ENCODE results near the gene PTPRE. TPM values are rescaled to one million over a fixed set of nuclear protein-coding genes. Genes with fewer than 3 reads are reported as not detected.

Gene PTPRE
- total RNA-seq, 1 experiment from 2014 or later = 12.3 TPM

DNA sequence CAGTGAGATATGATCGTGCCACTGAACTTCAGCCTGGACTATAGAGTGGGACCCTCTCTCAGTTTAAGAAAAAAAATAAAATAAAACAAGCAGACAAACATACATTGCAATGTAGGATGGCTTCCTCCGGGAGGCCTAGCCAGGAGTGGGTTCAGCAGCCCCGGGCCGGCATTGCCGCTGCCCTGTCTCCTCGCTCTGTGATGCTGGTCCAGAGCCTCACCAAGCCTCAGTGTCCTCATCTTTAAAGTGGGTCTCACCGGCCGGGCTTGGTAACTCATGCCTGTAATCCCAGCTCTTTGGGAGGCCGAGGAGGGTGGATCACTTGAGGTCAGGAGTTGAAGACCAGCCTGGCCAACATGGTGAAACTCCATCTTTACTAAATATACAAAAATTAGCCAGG, 71.6 kb downstream of the PTPRE start:
- H3K4me1 ChIP-seq (ENCODE audit: control insufficient read depth in 1 of 2, insufficient read depth in 2 of 2, low read length in 2 of 2) = peaks cover under 1 to 3% of the 10 kb centered on the region in 2 experiments; a peak in 3 of 4 replicates
- no peak for TF ChIP-seq POLR2AphosphoS5 (IDR thresholded peaks at IDR 0.05; ENCODE audit: low read depth, low read length)
- TF ChIP-seq RAD21 (IDR thresholded peaks at IDR 0.05; ENCODE audit: low read depth) = no peak
- H3K9me3 ChIP-seq (ENCODE audit: control insufficient read depth in 1 of 2, insufficient read depth in 1 of 2, low read depth in 1 of 2, low read length in 2 of 2) = no peaks in the 10 kb centered on the region
- H3K36me3 ChIP-seq (ENCODE audit: control insufficient read depth in 1 of 2, insufficient read depth in 2 of 2, low read length in 2 of 2) = no peaks in the 10 kb centered on the region
- no peaks in the 10 kb centered on the region for H3K27me3 ChIP-seq (ENCODE audit: insufficient read depth, low read length)
- CTCF ChIA-PET = no interaction called here
- ATAC-seq (no peak), DNase-seq (ENCODE audit: low read depth, low spot score) (no peak)
- RAD21 ChIA-PET (ENCODE audit: low non-redundant PET in 1 of 2, low total read pairs in 2 of 2, uncharacterized antibody in 2 of 2, unreplicated experiment in 2 of 2) = no interaction called here
- H3K9ac ChIP-seq (ENCODE audit: low read length) = no peak overlapping the region
- H3K4me2 ChIP-seq (ENCODE audit: low read length) = no peak overlapping the region
- no peaks in the 10 kb centered on the region for H3K79me2 ChIP-seq (ENCODE audit: insufficient read depth, low read length)
- no peaks in the 10 kb centered on the region for H4K20me1 ChIP-seq (ENCODE audit: insufficient read depth)
- intact Hi-C loops (cut with micrococcal nuclease) = no loop called here
- no TSS peak for BruUV-seq (replicated peaks)
- H3K4me3 ChIP-seq (replicated peaks in 1 of 2; ENCODE audit: low read depth in 1 of 2, low read length in 2 of 2) = no peak overlapping the region
- H3K27ac ChIP-seq (ENCODE audit: low read depth, low read length) = no peak overlapping the region
- POLR2A ChIA-PET = no interaction called here
- no peak overlapping the region for H2AFZ ChIP-seq (ENCODE audit: low read depth, low read length, poor library complexity, severe bottlenecking)
- no peaks in the 10 kb centered on the region for H3K9me2 ChIP-seq (ENCODE audit: insufficient read depth)

DNA sequence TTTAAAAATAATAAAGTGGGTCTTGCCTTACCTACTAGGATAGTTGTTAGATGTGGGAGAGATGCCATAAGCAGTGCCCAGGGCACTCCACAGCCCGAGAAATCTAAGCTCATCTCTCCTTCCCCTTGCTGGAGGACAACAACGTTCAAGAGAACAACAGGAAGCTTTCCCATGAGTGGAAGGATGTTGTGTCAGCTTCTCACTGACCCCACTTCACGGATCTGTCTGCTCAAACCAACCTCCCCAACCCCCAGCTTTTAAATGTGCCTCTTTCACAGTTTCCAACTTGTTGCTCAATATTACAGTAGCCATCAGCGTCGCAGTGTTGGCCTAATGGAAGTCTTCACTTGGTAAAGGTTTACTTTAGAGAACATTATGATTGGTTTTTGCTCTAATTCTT, 72.1 kb downstream of the PTPRE start:
- POLR2A ChIA-PET = no interaction called here

More for the DNA sequence above, 72.1 kb downstream of the PTPRE start:
- no peak for ATAC-seq
- DNase-seq (ENCODE audit: low read depth, low spot score) = no peak
- Histone ChIP-seq H2AFZ (ENCODE audit: low read depth, low read length, poor library complexity, severe bottlenecking) (no peak overlapping the region), H4K20me1 (ENCODE audit: insufficient read depth) (no peaks in the 10 kb centered on the region), H3K36me3 (ENCODE audit: control insufficient read depth in 1 of 2, insufficient read depth in 2 of 2, low read length in 2 of 2) (no peaks in the 10 kb centered on the region), H3K4me1 (ENCODE audit: control insufficient read depth in 1 of 2, insufficient read depth in 2 of 2, low read length in 2 of 2) (peaks cover 5 to 8% of the 10 kb centered on the region in 2 experiments; a peak in 3 of 4 replicates), H3K4me3 (replicated peaks in 1 of 2; ENCODE audit: low read depth in 1 of 2, low read length in 2 of 2) (no peak overlapping the region), H3K9ac (ENCODE audit: low read length) (no peak overlapping the region), H3K27ac (ENCODE audit: low read depth, low read length) (no peak overlapping the region), H3K9me3 (ENCODE audit: control insufficient read depth in 1 of 2, insufficient read depth in 1 of 2, low read depth in 1 of 2, low read length in 2 of 2) (no peaks in the 10 kb centered on the region), H3K27me3 (ENCODE audit: insufficient read depth, low read length) (no peaks in the 10 kb centered on the region), H3K79me2 (ENCODE audit: insufficient read depth, low read length) (no peaks in the 10 kb centered on the region), H3K4me2 (ENCODE audit: low read length) (no peak overlapping the region), H3K9me2 (ENCODE audit: insufficient read depth) (no peaks in the 10 kb centered on the region)
- BruUV-seq (replicated peaks) = no TSS peak
- intact Hi-C loops (cut with micrococcal nuclease) = no loop called here
- TF ChIP-seq ZFX (IDR thresholded peaks at IDR 0.05) (no peak), SP1 (IDR thresholded peaks at IDR 0.05; ENCODE audit: low read depth) (no peak), EZH2 (IDR thresholded peaks at IDR 0.05) (no peak), JUND (IDR thresholded peaks at IDR 0.05) (no peak), RAD21 (IDR thresholded peaks at IDR 0.05; ENCODE audit: low read depth) (no peak), YY1 (IDR thresholded peaks at IDR 0.05; ENCODE audit: extremely low read depth, insufficient replicate concordance, low read depth, low read length) (no peak), EZH2phosphoT487 (IDR thresholded peaks at IDR 0.05; ENCODE audit: borderline replicate concordance) (no peak), ELF1 (IDR thresholded peaks at IDR 0.05; ENCODE audit: borderline replicate concordance, low read depth) (no peak)
- TF ChIP-seq, protein P1, sequence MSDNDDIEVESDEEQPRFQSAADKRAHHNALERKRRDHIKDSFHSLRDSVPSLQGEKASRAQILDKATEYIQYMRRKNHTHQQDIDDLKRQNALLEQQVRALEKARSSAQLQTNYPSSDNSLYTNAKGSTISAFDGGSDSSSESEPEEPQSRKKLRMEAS (IDR thresholded peaks at IDR 0.05) = no peak
- ChIA-PET CTCF (no interaction called here), RAD21 (ENCODE audit: low non-redundant PET in 1 of 2, low total read pairs in 2 of 2, uncharacterized antibody in 2 of 2, unreplicated experiment in 2 of 2) (no interaction called here)

All from HCT116 (cell line).